HG02943 (cell line): ENCODE measurements around the gene MYO18B.
"Not testable (repeated sequence)": the region's sequence is repeated elsewhere in the genome, so short reads cannot be mapped to it uniquely, and the experiment has no call there.

Experiments used
- ATAC-seq: cut with Tn5 transposase; IDR thresholded peaks from one replicate; pipeline ENCODE4 v1.9.1; 2021; ENCODE audit warnings: mild to moderate bottlenecking, low read depth, moderate library complexity; ENCODE audit not compliant: unreplicated experiment

Gene MYO18B

GRCh38 chr22:25969286-25969685 is 227.3 kb downstream of the MYO18B start:
- no peak for ATAC-seq

- no peak for ATAC-seq
These were observed 227.9 kb downstream of the MYO18B start for GRCh38 chr22:25969901-25970300.

GRCh38 chr22:25970374-25970911 is 228.5 kb downstream of the MYO18B start:
- ATAC-seq = no peak

GRCh38 chr22:25970999-25971811 is 229.2 kb downstream of the MYO18B start:
- no peak for ATAC-seq

- no peak for ATAC-seq
These were observed 230.4 kb downstream of the MYO18B start for GRCh38 chr22:25972397-25972796.

- no peak for ATAC-seq
These were observed 234.4 kb downstream of the MYO18B start for GRCh38 chr22:25976356-25976755.

GRCh38 chr22:25979968-25980367 is 238.0 kb downstream of the MYO18B start:
- no peak for ATAC-seq

- ATAC-seq = not testable (repeated sequence)
These were observed 242.9 kb downstream of the MYO18B start for GRCh38 chr22:25984911-25985310.

GRCh38 chr22:25987948-25988347 is 246.0 kb downstream of the MYO18B start:
- ATAC-seq = no peak

GRCh38 chr22:25990940-25991339 is 249.0 kb downstream of the MYO18B start:
- no peak for ATAC-seq

GRCh38 chr22:25992331-25992730 is 250.3 kb downstream of the MYO18B start:
- ATAC-seq = no peak

- no peak for ATAC-seq
These were observed 254.7 kb downstream of the MYO18B start for GRCh38 chr22:25996669-25997068.

- ATAC-seq = no peak
These were observed 256.1 kb downstream of the MYO18B start for GRCh38 chr22:25997886-25998775.

- ATAC-seq = no peak
These were observed 260.5 kb downstream of the MYO18B start for GRCh38 chr22:26002456-26002855.

GRCh38 chr22:26004477-26004876 is 262.5 kb downstream of the MYO18B start:
- no peak for ATAC-seq

GRCh38 chr22:26008587-26008986 is 266.6 kb downstream of the MYO18B start:
- ATAC-seq = no peak

- ATAC-seq = no peak
These were observed 274.9 kb downstream of the MYO18B start for GRCh38 chr22:26016916-26017315.

GRCh38 chr22:26017932-26018331 is 275.9 kb downstream of the MYO18B start:
- ATAC-seq = no peak

GRCh38 chr22:26019596-26019995 is 277.6 kb downstream of the MYO18B start:
- ATAC-seq = no peak

- no peak for ATAC-seq
These were observed 279.5 kb downstream of the MYO18B start for GRCh38 chr22:26021516-26021915.

GRCh38 chr22:26023104-26023775 is 281.3 kb downstream of the MYO18B start:
- ATAC-seq = no peak
